Osteocyte (in vitro differentiated cells): Measurements from ENCODE around the gene TSPYL4. TPM values are rescaled to one million over a fixed set of nuclear protein-coding genes. Genes with fewer than 3 reads are reported as not detected.

Experiments used
- DNase-seq: peaks from one replicate; pipeline ENCODE4 v3.0.0; 2021; ENCODE audit warnings: mixed read lengths; ENCODE audit not compliant: unreplicated experiment; ENCODE audit errors: extremely low spot score
- H3K27ac Mint-ChIP-seq: one replicate; pipeline ENCODE4 v1.8.0; 2021; ENCODE audit warnings: mild to moderate bottlenecking, mixed read lengths; ENCODE audit not compliant: unreplicated experiment
- H3K27me3 Mint-ChIP-seq: one replicate; pipeline ENCODE4 v1.8.0; 2021; ENCODE audit warnings: mixed read lengths; ENCODE audit not compliant: unreplicated experiment
- H3K36me3 Mint-ChIP-seq: one replicate; pipeline ENCODE4 v1.8.0; 2021; ENCODE audit warnings: mixed read lengths; ENCODE audit not compliant: unreplicated experiment
- H3K4me1 Mint-ChIP-seq: one replicate; pipeline ENCODE4 v1.8.0; 2021; ENCODE audit warnings: mixed read lengths; ENCODE audit not compliant: unreplicated experiment
- H3K4me3 Mint-ChIP-seq: one replicate; pipeline ENCODE4 v1.8.0; 2021; ENCODE audit warnings: mild to moderate bottlenecking, moderate library complexity, mixed read lengths; ENCODE audit not compliant: unreplicated experiment
- H3K9me3 Mint-ChIP-seq: one replicate; pipeline ENCODE4 v1.8.0; 2021; ENCODE audit warnings: mixed read lengths; ENCODE audit not compliant: unreplicated experiment
- total RNA-seq: library from RNA; stranded (reverse); gene quantifications from 2 replicates; pipeline ENCODE4 v1.2.1, GENCODE V29; 2021
- TF ChIP-seq, protein P1 (sequence below): fragments of 200-600 bp; sonication (generic); IDR thresholded peaks from 2 replicates; pipeline ENCODE4 v1.5.0; 2021; ENCODE audit warnings: antibody characterized with exemption, mild to moderate bottlenecking, moderate library complexity

TSPYL4 gene
- total RNA-seq, 1 donor from 2014 or later: 32.6 TPM

DNA sequence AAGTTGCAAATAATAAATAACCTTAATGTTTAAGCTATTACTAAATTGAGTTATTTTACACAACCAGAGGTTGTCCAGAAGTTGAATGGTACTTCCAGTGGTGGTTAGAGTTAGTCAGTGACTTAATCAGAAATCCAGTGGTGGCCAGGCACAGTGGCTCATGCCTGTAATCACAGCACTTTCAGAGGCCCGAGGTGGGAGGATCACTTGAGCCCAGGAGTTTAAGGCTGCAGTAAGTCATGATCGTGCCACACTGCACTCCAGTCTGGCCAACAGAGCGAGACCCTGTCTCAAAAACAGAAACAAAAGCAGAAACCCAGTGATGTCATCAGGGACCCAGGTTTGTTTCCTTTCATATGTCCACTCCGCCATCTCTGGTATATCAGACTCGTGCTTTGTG, 35.0 kb downstream of the TSPYL4 start:
- no peaks in the 10 kb centered on the region for H3K36me3 Mint-ChIP-seq
- H3K27me3 Mint-ChIP-seq: no peaks in the 10 kb centered on the region
- H3K9me3 Mint-ChIP-seq: no peaks in the 10 kb centered on the region
- H3K4me1 Mint-ChIP-seq: peaks cover 16% of the 10 kb centered on the region
- no peak overlapping the region for H3K4me3 Mint-ChIP-seq
- TF ChIP-seq, protein P1, sequence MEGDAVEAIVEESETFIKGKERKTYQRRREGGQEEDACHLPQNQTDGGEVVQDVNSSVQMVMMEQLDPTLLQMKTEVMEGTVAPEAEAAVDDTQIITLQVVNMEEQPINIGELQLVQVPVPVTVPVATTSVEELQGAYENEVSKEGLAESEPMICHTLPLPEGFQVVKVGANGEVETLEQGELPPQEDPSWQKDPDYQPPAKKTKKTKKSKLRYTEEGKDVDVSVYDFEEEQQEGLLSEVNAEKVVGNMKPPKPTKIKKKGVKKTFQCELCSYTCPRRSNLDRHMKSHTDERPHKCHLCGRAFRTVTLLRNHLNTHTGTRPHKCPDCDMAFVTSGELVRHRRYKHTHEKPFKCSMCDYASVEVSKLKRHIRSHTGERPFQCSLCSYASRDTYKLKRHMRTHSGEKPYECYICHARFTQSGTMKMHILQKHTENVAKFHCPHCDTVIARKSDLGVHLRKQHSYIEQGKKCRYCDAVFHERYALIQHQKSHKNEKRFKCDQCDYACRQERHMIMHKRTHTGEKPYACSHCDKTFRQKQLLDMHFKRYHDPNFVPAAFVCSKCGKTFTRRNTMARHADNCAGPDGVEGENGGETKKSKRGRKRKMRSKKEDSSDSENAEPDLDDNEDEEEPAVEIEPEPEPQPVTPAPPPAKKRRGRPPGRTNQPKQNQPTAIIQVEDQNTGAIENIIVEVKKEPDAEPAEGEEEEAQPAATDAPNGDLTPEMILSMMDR: no peak
- DNase-seq: no peak
- H3K27ac Mint-ChIP-seq: no peak overlapping the region

DNA sequence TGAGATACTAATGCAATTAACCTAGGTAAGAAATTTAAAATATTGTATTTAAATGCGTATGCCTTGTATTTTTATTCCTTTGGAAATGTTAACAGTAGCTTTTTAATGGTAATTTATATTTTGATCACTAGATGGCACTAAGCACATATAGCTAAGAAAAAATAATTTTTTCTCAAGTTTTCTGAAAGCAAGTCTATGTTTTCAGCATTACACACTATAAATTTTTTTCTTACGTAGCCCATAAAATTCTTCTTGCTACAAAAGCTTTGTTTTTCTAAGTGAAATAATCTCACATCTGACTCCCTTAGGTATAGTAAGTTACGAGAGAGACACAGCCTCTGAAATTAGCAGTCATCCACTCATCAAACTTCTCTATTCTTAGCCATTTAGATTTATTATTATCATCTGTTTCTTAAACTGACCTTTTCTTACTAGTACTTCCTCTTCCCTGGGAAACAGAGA, 35.7 kb downstream of the TSPYL4 start:
- Mint-ChIP-seq H3K4me3 (no peak overlapping the region), H3K27me3 (no peaks in the 10 kb centered on the region), H3K4me1 (peaks cover 16% of the 10 kb centered on the region), H3K36me3 (no peaks in the 10 kb centered on the region), H3K9me3 (no peaks in the 10 kb centered on the region), H3K27ac (no peak overlapping the region)
- no peak for DNase-seq
- TF ChIP-seq, protein P1: peak; percentile 63

DNA sequence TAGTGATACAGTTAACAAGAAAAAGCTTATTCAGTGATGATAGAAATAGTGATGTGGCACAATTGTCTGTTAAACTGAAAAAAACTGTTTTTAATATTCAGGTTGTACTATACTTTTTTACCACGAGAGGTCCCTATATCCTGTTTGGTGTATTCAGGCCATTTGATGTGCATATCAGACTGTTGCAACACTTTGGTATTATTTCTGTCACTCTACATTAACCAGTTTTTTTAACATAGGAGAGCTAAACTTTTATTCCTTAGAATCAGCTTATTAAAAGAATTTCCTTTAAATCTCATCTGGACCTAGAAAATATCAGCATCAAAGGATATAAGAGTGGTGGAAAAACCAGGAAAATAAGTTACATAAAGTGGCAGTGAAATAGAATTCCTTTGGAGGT, 36.8 kb downstream of the TSPYL4 start:
- Mint-ChIP-seq H3K27me3 (no peaks in the 10 kb centered on the region), H3K4me3 (no peak overlapping the region), H3K36me3 (no peaks in the 10 kb centered on the region), H3K9me3 (no peaks in the 10 kb centered on the region), H3K27ac (no peak overlapping the region), H3K4me1 (peaks cover 16% of the 10 kb centered on the region)
- TF ChIP-seq, protein P1: peak; percentile 64
- DNase-seq: no peak

DNA sequence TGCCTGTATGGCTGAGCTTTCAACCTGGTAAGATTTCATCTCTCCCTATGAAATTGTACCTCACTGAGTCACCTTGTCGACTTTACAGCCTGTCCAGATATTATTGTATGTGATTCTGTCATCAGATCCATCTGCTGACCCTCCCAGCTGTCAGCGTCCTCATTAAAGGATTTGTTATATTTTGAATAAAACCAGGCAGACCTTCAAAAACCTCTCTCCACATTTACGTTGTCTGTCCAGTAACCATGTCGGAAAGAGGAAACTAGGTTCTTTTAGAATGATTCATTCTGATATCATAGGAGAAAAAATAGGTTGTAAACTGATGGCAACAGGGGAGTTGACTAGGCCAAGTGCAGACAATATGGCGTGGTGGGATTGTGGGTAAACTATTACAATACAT, 38.5 kb downstream of the TSPYL4 start:
- no peak overlapping the region for H3K27ac Mint-ChIP-seq
- H3K4me3 Mint-ChIP-seq: no peak overlapping the region
- H3K4me1 Mint-ChIP-seq: peaks cover 8% of the 10 kb centered on the region
- H3K9me3 Mint-ChIP-seq: no peaks in the 10 kb centered on the region
- no peak for DNase-seq
- no peaks in the 10 kb centered on the region for H3K27me3 Mint-ChIP-seq
- no peaks in the 10 kb centered on the region for H3K36me3 Mint-ChIP-seq
- TF ChIP-seq, protein P1: no peak

DNA sequence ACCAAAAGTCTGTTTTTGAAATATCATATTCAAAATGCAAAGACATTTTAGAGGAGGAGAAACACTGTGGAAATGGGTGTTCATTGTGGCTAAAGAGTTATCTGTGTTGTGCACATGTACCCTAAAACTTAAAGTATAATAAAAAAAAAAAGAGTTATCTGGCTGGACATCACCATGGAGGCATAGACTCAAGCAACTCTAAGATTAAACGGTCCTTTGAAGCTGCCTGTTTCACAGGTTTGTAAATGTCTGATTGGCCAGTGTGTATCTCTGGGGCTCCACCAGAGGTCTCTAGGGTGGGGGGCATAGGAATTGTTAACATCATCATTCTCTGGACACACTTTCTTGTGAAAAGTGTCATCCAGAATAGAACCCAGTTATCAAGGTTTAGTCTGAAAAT, 39.2 kb downstream of the TSPYL4 start:
- TF ChIP-seq, protein P1: no peak
- Mint-ChIP-seq H3K36me3 (no peaks in the 10 kb centered on the region), H3K4me1 (peaks cover 2% of the 10 kb centered on the region), H3K4me3 (no peak overlapping the region), H3K9me3 (no peaks in the 10 kb centered on the region), H3K27me3 (no peaks in the 10 kb centered on the region), H3K27ac (no peak overlapping the region)
- no peak for DNase-seq
